ENCODE results near the gene UST. TPM values are rescaled to one million over a fixed set of nuclear protein-coding genes. Genes with fewer than 3 reads are reported as not detected.
"Not testable (repeated sequence)": the region's sequence is repeated elsewhere in the genome, so short reads cannot be mapped to it uniquely, and the experiment has no call there.

UST gene
- total and polyA plus RNA-seq, 7 donors, result 0.79 to 2.6 (median 2.0) TPM

DNA sequence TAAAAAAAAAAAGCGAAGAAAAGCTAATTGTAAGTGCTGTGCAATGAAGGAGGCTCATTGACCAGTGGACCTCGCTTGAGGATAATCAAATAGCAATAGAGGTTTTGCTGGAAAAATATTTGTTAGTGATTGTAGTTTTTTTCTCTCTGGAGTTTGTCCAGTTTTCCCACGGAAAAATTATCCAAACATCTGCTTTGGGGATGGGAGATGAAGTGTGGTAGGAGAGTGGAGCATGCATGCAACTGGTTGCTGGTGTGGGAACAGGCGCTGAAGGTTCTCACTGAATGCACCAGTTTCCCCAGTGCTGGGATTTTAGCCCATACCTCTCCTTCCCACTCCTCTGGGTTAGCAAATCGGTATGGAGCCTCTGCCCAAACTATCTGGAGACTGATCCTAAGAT, 288.9 kb downstream of the UST start:
- 48 to 68% (median 61%) methylated on average over 5 of the region's 5 CpGs for WGBS, 3 donors
- H3K4me3 ChIP-seq, result no peak overlapping the region
- TF ChIP-seq CTCF (IDR thresholded peaks at IDR 0.05), result no peak
- H3K27ac ChIP-seq, result no peak overlapping the region
- H3K36me3 ChIP-seq (ENCODE audit: insufficient read depth in 1 of 2, low read depth in 1 of 2), result no peaks in the 10 kb centered on the region
- no peaks in the 10 kb centered on the region for H3K4me1 ChIP-seq
- DNase-seq, result no peak
- H3K9me3 ChIP-seq, result no peaks in the 10 kb centered on the region
- ATAC-seq, result no peak
- intact Hi-C loops (cut with DNase I), result loop anchor here (2.0 to 10.0 kb wide), 2 partner anchors 483 to 1129 kb away; no protein-coding TSS in a partner anchor
- no peaks in the 10 kb centered on the region for H3K27me3 ChIP-seq (ENCODE audit: insufficient read depth in 3 of 3, low read length in 2 of 3)

DNA sequence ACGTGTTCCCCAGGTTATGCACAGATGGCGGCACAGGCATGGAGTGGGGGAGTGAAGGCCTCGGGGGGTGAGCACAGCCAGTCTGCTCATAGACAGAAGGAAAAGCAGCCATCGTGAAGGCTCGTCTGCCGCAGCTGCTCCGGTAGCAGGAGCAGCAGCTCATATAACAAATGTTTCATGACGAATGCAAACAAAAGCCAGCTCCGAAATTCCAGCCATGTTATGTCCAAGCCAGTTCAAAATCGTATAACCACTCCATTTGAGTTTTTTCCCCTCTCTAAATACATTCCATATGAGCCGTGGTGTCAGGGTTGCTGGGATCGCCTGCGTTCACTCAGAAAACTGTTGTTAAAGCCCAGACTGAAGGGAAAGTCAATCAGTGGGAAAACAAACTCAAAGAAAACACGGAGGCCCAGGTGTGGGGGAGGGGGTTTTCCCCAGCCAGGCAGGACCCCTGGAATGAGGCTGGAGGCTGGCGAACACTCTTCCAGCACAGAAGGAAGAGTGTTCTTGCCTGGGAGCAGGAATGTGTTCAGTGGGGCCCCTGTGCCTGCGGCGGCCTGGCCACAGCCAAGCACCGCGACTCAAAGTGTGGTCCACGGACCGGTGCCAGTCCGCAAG, 290.3 kb downstream of the UST start:
- WGBS, 3 donors, result 30 to 36% (median 32%) methylated on average over 22 of the region's 22 CpGs
- peak overlapping the region; percentile 51 for H3K4me3 ChIP-seq
- intact Hi-C loops (cut with DNase I), result loop anchor here in 1 of 2 donors (10.0 kb wide), 1 partner anchor 1128 kb away; no protein-coding TSS in a partner anchor
- H3K27ac ChIP-seq, result no peak overlapping the region
- ATAC-seq, result peak in 3 of 4 donors; percentile 45 to 76 (median 49)
- no peaks in the 10 kb centered on the region for H3K27me3 ChIP-seq (ENCODE audit: insufficient read depth in 3 of 3, low read length in 2 of 3)
- no peaks in the 10 kb centered on the region for H3K9me3 ChIP-seq
- H3K4me1 ChIP-seq, result no peaks in the 10 kb centered on the region
- DNase-seq, result no peak
- no peaks in the 10 kb centered on the region for H3K36me3 ChIP-seq (ENCODE audit: insufficient read depth in 1 of 2, low read depth in 1 of 2)
- no peak for TF ChIP-seq CTCF (IDR thresholded peaks at IDR 0.05)

- not testable (repeated sequence) for ATAC-seq; H3K36me3 ChIP-seq (ENCODE audit: insufficient read depth in 1 of 2, low read depth in 1 of 2); H3K9me3 ChIP-seq; H3K4me1 ChIP-seq; H3K4me3 ChIP-seq; H3K27me3 ChIP-seq (ENCODE audit: insufficient read depth in 3 of 3, low read length in 2 of 3); DNase-seq; H3K27ac ChIP-seq
- intact Hi-C loops (cut with DNase I), result loop anchor here in 1 of 2 donors (10.0 kb wide), 1 partner anchor 1126 kb away; no protein-coding TSS in a partner anchor
- 94 to 97% (median 96%) methylated on average over 7 of the region's 7 CpGs for WGBS, 3 donors
Observed at GRCh38 chr6:149039025-149039424, 292.2 kb downstream of the UST start.

DNA sequence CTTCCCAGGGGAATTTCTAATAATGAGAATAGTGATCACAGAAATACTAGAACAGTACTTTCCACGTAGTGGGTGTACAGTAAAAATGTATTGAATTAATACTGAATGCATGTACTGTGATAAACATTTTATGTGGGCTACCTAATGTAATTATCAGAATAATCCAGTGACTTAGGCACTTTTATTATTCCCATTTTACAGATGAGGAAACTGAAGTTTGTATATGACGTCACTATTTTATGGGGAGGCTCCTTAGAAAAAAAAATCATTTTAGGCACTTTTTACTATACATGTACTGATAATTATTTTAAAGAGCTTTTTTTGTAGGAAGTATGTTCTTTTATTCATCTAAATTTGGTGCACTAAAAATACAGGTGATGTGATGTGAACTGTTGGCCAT, 295.1 kb downstream of the UST start:
- Histone ChIP-seq H3K36me3 (ENCODE audit: insufficient read depth in 1 of 2, low read depth in 1 of 2) (no peaks in the 10 kb centered on the region), H3K27me3 (ENCODE audit: insufficient read depth in 3 of 3, low read length in 2 of 3) (no peaks in the 10 kb centered on the region), H3K4me3 (no peak overlapping the region), H3K27ac (no peak overlapping the region), H3K4me1 (no peaks in the 10 kb centered on the region), H3K9me3 (no peaks in the 10 kb centered on the region)
- 95 to 96% (median 96%) methylated on average over 2 of the region's 2 CpGs for WGBS, 3 donors
- intact Hi-C loops (cut with DNase I), result no loop called here
- TF ChIP-seq CTCF (IDR thresholded peaks at IDR 0.05), result no peak
- ATAC-seq, result no peak
- DNase-seq, result no peak

DNA sequence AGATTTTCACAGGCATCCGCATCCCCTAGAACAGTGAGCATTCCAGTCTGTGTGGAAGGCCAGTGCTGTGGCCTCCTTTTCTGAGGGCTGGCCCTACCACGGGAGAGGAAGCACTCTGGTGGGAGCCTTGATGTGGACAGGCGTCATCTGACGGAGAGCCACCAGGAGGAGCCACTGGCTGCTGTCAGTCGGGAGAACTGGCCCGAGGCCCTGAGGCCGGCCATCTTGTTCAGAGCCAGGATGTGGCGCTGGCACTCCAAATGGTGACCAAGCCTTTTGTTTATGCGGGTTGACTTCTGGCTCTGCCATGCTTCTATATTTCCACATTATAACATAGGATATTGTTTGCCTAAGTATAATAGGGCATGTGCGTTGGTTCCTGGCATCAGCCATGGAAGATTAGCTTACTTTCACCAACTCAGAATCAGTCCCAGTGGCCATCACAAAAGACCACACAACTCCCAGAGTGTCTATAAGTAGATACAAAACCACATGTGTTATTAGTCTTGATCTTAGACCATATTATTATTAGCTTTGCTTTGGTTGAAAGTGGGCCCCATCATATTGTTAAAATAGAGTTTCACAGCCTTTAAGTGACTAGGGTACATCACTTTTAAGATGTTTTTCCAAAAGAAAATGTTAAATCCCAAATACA, 296.8 kb downstream of the UST start:
- H3K27ac ChIP-seq, result no peak overlapping the region
- 93% methylated on average over 10 of the region's 10 CpGs for WGBS, 3 donors
- H3K27me3 ChIP-seq (ENCODE audit: insufficient read depth in 3 of 3, low read length in 2 of 3), result no peaks in the 10 kb centered on the region
- H3K4me3 ChIP-seq, result no peak overlapping the region
- DNase-seq (no peak), ATAC-seq (no peak)
- intact Hi-C loops (cut with DNase I), result no loop called here
- H3K9me3 ChIP-seq, result no peaks in the 10 kb centered on the region
- H3K36me3 ChIP-seq (ENCODE audit: insufficient read depth in 1 of 2, low read depth in 1 of 2), result no peaks in the 10 kb centered on the region
- no peaks in the 10 kb centered on the region for H3K4me1 ChIP-seq
- no peak for TF ChIP-seq CTCF (IDR thresholded peaks at IDR 0.05)

Measured in psoas muscle (tissue), 8 donors.